ENCODE measurements around the gene THBS3. TPM values are rescaled to one million over a fixed set of nuclear protein-coding genes. Genes with fewer than 3 reads are reported as not detected.
"Not testable (repeated sequence)": the region's sequence is repeated elsewhere in the genome, so short reads cannot be mapped to it uniquely, and the experiment has no call there.

Gene THBS3
- total RNA-seq, 1 donor from 2014 or later: 11.7 TPM

- intact Hi-C loops (cut with DNase I): loop anchor here (1.0 kb wide), 1 partner anchor 77 kb away; no protein-coding TSS in a partner anchor
- DNase-seq (ENCODE audit: low spot score): no peak
These were observed 39.1 kb downstream of the THBS3 start for GRCh38 chr1:155168456-155169210.

GRCh38 chr1:155168105-155168445 lies 39.6 kb downstream of the THBS3 start:
- DNase-seq (ENCODE audit: low spot score): not testable (repeated sequence)
- intact Hi-C loops (cut with DNase I): loop anchor here (1.0 kb wide), 1 partner anchor 77 kb away; no protein-coding TSS in a partner anchor

- peak; percentile 95 for DNase-seq (ENCODE audit: low spot score)
- intact Hi-C loops (cut with DNase I): loop anchor here (1.0 to 2.0 kb wide), 3 partner anchors 39 to 76 kb away; no protein-coding TSS in a partner anchor
These were observed 40.3 kb downstream of the THBS3 start for GRCh38 chr1:155167166-155168104.

- intact Hi-C loops (cut with DNase I): loop anchor here (1.0 to 2.0 kb wide), 2 partner anchors 38 to 72 kb away; no protein-coding TSS in a partner anchor
These were observed 41.1 kb downstream of the THBS3 start for GRCh38 chr1:155166471-155167165.

GRCh38 chr1:155166051-155166470 lies 41.6 kb downstream of the THBS3 start:
- no peak for DNase-seq (ENCODE audit: low spot score)
- intact Hi-C loops (cut with DNase I): loop anchor here (2.0 kb wide), 1 partner anchor 37 kb away; no protein-coding TSS in a partner anchor

More at GRCh38 chr1:155166471-155167165, 41.1 kb downstream of the THBS3 start:
- no peak for DNase-seq (ENCODE audit: low spot score)

- intact Hi-C loops (cut with DNase I); DNase-seq (ENCODE audit: low spot score): not testable (repeated sequence)
These were observed 43.1 kb downstream of the THBS3 start for GRCh38 chr1:155164625-155165024.

GRCh38 chr1:155163785-155164184 lies 43.9 kb downstream of the THBS3 start:
- DNase-seq (ENCODE audit: low spot score); intact Hi-C loops (cut with DNase I): not testable (repeated sequence)

GRCh38 chr1:155162631-155163030 lies 45.1 kb downstream of the THBS3 start:
- DNase-seq (ENCODE audit: low spot score); intact Hi-C loops (cut with DNase I): not testable (repeated sequence)

- DNase-seq (ENCODE audit: low spot score): no peak
- intact Hi-C loops (cut with DNase I): no loop called here
These were observed 47.6 kb downstream of the THBS3 start for GRCh38 chr1:155160128-155160527.

GRCh38 chr1:155158991-155159390 lies 48.7 kb downstream of the THBS3 start:
- intact Hi-C loops (cut with DNase I): no loop called here
- no peak for DNase-seq (ENCODE audit: low spot score)

- intact Hi-C loops (cut with DNase I); DNase-seq (ENCODE audit: low spot score): not testable (repeated sequence)
These were observed 51.6 kb downstream of the THBS3 start for GRCh38 chr1:155155996-155156643.

Other genes with a start within 250 kb of the THBS3 start
- gene PYGO2, start 246.1 kb downstream of the THBS3 start, total RNA-seq: 16.9 TPM
- gene SHC1, start 237.2 kb downstream of the THBS3 start, total RNA-seq: 70.5 TPM
- 16.0 TPM for gene CKS1B, start 233.2 kb downstream of the THBS3 start, total RNA-seq
- 22.2 TPM for gene FLAD1, start 224.6 kb downstream of the THBS3 start, total RNA-seq
- not detected for gene LENEP, start 214.3 kb downstream of the THBS3 start, total RNA-seq
- 41.9 TPM for gene ZBTB7B, start 205.1 kb downstream of the THBS3 start, total RNA-seq
- 0.51 TPM for gene DCST2, start 174.1 kb downstream of the THBS3 start, total RNA-seq
- not detected for gene DCST1, start 174.1 kb downstream of the THBS3 start, total RNA-seq
- 69.9 TPM for gene ADAM15, start 156.6 kb downstream of the THBS3 start, total RNA-seq
- 1.9 TPM for gene EFNA4, start 144.2 kb downstream of the THBS3 start, total RNA-seq
- gene EFNA3, start 129.1 kb downstream of the THBS3 start, total RNA-seq: 1.2 TPM
- 30.2 TPM for gene EFNA1, start 80.0 kb downstream of the THBS3 start, total RNA-seq
- 11.2 TPM for gene SLC50A1, start 72.0 kb downstream of the THBS3 start, total RNA-seq
- gene DPM3, start 67.4 kb downstream of the THBS3 start, total RNA-seq: 56.3 TPM
- gene KRTCAP2, start 34.6 kb downstream of the THBS3 start, total RNA-seq: 112 TPM
- gene TRIM46, start 34.0 kb downstream of the THBS3 start, total RNA-seq: not detected
- gene MTX1, start 798 bp upstream of the THBS3 start, total RNA-seq: 16.4 TPM
- 15.5 TPM for gene ENTREP3, start 47.6 kb upstream of the THBS3 start, total RNA-seq
- 61.5 TPM for gene SCAMP3, start 54.5 kb upstream of the THBS3 start, total RNA-seq
- 24.7 TPM for gene CLK2, start 65.6 kb upstream of the THBS3 start, total RNA-seq
- 2.2 TPM for gene HCN3, start 69.6 kb upstream of the THBS3 start, total RNA-seq
- gene PKLR, start 93.5 kb upstream of the THBS3 start, total RNA-seq: not detected
- 83.1 TPM for gene FDPS, start 101.0 kb upstream of the THBS3 start, total RNA-seq
- 18.1 TPM for gene RUSC1, start 113.0 kb upstream of the THBS3 start, total RNA-seq

Measured in cardiac septum (tissue), 1 donor.